Lung (tissue), 12 donors: Measurements from ENCODE around the gene KLHL26. TPM values are rescaled to one million over a fixed set of nuclear protein-coding genes. Genes with fewer than 3 reads are reported as not detected.
A peak's percentile ranks its signal among the peaks of the same experiment; 100 is the strongest.

Experiments
- ATAC-seq: fragments of 200-7000 bp; cut with Tn5 transposase; one replicate; pipeline ENCODE4 v1.9.1; 2020; ENCODE audit warnings: moderate number of reproducible peaks; ENCODE audit not compliant: insufficient read depth, low FRiP score
- DNase-seq, 3 donors: peaks; one replicate each; pipeline ENCODE4 v3.0.0-alpha.2; 2013 to 2017
- H3K27ac ChIP-seq, 2 donors: one replicate each; pipeline ENCODE4 v1.5.1; 2013; ENCODE audit warnings: mild to moderate bottlenecking in 2 of 2, moderate library complexity in 2 of 2, control low read depth in 1 of 2, inconsistent platforms in 1 of 2, low read depth in 1 of 2, low read length in 1 of 2
- H3K27me3 ChIP-seq, 3 donors: one replicate each; pipeline ENCODE4 v1.5.1; 2013; ENCODE audit warnings: low read length in 2 of 3; ENCODE audit not compliant: control insufficient read depth in 3 of 3, insufficient read depth in 3 of 3
- H3K36me3 ChIP-seq, 4 donors: one replicate each; pipeline ENCODE4 v1.5.1; 2013; ENCODE audit warnings: low read length in 4 of 4, mild to moderate bottlenecking in 1 of 4, moderate library complexity in 1 of 4; ENCODE audit not compliant: control insufficient read depth in 4 of 4, insufficient read depth in 4 of 4
- H3K4me1 ChIP-seq, 5 donors: one replicate each; pipeline ENCODE4 v1.5.1; 2013; ENCODE audit warnings: low read length in 5 of 5, mild to moderate bottlenecking in 2 of 5, moderate library complexity in 1 of 5; ENCODE audit not compliant: control insufficient read depth in 5 of 5, insufficient read depth in 5 of 5
- H3K4me3 ChIP-seq: one replicate; pipeline ENCODE4 v1.5.1; 2013; ENCODE audit warnings: mild to moderate bottlenecking, control low read depth, moderate library complexity
- H3K9ac ChIP-seq, 2 donors: one replicate each; pipeline ENCODE4 v1.5.1; 2013; ENCODE audit warnings: low read length in 2 of 2, control low read depth in 1 of 2; ENCODE audit not compliant: insufficient read depth in 1 of 2
- H3K9me3 ChIP-seq, 4 donors: one replicate each; pipeline ENCODE4 v1.5.1; 2013; ENCODE audit warnings: low read length in 3 of 4, mild to moderate bottlenecking in 1 of 4, moderate library complexity in 1 of 4; ENCODE audit not compliant: control insufficient read depth in 4 of 4, insufficient read depth in 3 of 4
- CTCF ChIP-seq: IDR thresholded peaks from 2 replicates; pipeline ENCODE4 v1.5.1; 2012; ENCODE audit warnings: mild to moderate bottlenecking; ENCODE audit errors: control extremely low read depth, extremely low read depth
- WGBS, 2 donors: extraction: QIAGEN DNeasy Blood & Tissue Kit; methylation state at CpG; one replicate each; pipeline ENCODE4 v1.1.7; 2013; 5-methylcytosine and 5-hydroxymethylcytosine counted together
- polyA plus RNA-seq, 2 donors: library from polyadenylated mRNA; stranded (reverse); fragments of 200-250 nt; gene quantifications; one replicate each; pipeline ENCODE4 v1.2.1, GENCODE V29; 2013
- total RNA-seq, 2 donors: library from RNA; depleted of rRNA in 1 of 2; stranded (reverse); fragments of >200 nt in 1 of 2; gene quantifications; one replicate each; pipeline ENCODE4 v1.2.1, GENCODE V29; 2014 to 2021
- donor health status: control.
- donor health status: control.
- donor health status: Bipolar disorder and iron deficiency.
- donor health status: healthy.
- donor health status: DM: yes; HTN: yes; CAD: no.

KLHL26 gene
- total and polyA plus RNA-seq, 4 donors: 4.1 to 18.0 (median 8.4) TPM

- Histone ChIP-seq H3K9me3 (no peaks in the 10 kb centered on the region), H3K36me3 (peaks cover 0 to 7% (median 5%) of the 10 kb centered on the region in 4 donors), H3K9ac (peak within 1 kb of the TSS in 1 of 2 donors; percentile 33), H3K4me3 (peak within 1 kb of the TSS; percentile 64), H3K4me1 (peaks cover 0 to 18% (median 6%) of the 10 kb centered on the region in 5 donors), H3K27me3 (no peaks in the 10 kb centered on the region), H3K27ac (peak within 1 kb of the TSS; percentile 55 to 88)
- ATAC-seq: peak; percentile 93
- WGBS, 2 donors: 0 to 1% methylated on average over 61 to 72 of the region's 72 CpGs
- peak; percentile 62 for TF ChIP-seq CTCF
- DNase-seq: peak; percentile 91 to 93 (median 92)
Measured at GRCh38 chr19:18588611-18589379, 48.0 kb upstream of the KLHL26 start, which contains the start of gene REX1BD. Gene REX1BD, plus strand, starts transcription at chr19:18588798. Its CDS starts 4 bp downstream, at chr19:18588802.

GRCh38 chr19:18589380-18590272, 47.2 kb upstream of the KLHL26 start:
- WGBS, 2 donors: 12 to 21% methylated on average over 43 to 52 of the region's 52 CpGs
- H3K36me3 ChIP-seq: peaks cover 0 to 7% (median 5%) of the 10 kb centered on the region in 4 donors
- TF ChIP-seq CTCF: no peak
- H3K27me3 ChIP-seq: peaks cover 0 to under 1% (median under 1%) of the 10 kb centered on the region in 3 donors
- H3K4me3 ChIP-seq: peak overlapping the region; percentile 64
- H3K4me1 ChIP-seq: peaks cover 0 to 21% (median 7%) of the 10 kb centered on the region in 5 donors
- no peak overlapping the region for H3K9ac ChIP-seq
- peak overlapping the region; percentile 55 to 88 for H3K27ac ChIP-seq
- ATAC-seq (peak; percentile 44), DNase-seq (peak; percentile 85 to 87 (median 87))
- H3K9me3 ChIP-seq: no peaks in the 10 kb centered on the region

- peaks cover 0 to 28% (median 11%) of the 10 kb centered on the region in 5 donors for H3K4me1 ChIP-seq
- no peaks in the 10 kb centered on the region for H3K9me3 ChIP-seq
- ATAC-seq (no peak), DNase-seq (peak; percentile 83 to 88 (median 84))
- no peak overlapping the region for H3K27ac ChIP-seq
- no peak for TF ChIP-seq CTCF
- 76 to 78% methylated on average over 40 of the region's 40 CpGs for WGBS, 2 donors
- peaks cover 0 to 8% (median 7%) of the 10 kb centered on the region in 3 donors for H3K27me3 ChIP-seq
- peak overlapping the region in 1 of 2 donors; percentile 59 for H3K9ac ChIP-seq
- peaks cover 0 to 7% (median 5%) of the 10 kb centered on the region in 4 donors for H3K36me3 ChIP-seq
- no peak overlapping the region for H3K4me3 ChIP-seq
Measured at GRCh38 chr19:18590273-18591272, 46.3 kb upstream of the KLHL26 start.
